Colonic mucosa (tissue), 4 donors: Measurements from ENCODE around the gene AMACR. TPM values are rescaled to one million over a fixed set of nuclear protein-coding genes. Genes with fewer than 3 reads are reported as not detected.

Experiments used
- DNase-seq: peaks from one replicate; pipeline ENCODE4 v3.0.0-alpha.2; 2020
- H3K27ac ChIP-seq: fragments of 200-600 bp; one replicate; pipeline ENCODE4 v1.8.0; 2021
- H3K27me3 ChIP-seq: fragments of 200-600 bp; one replicate; pipeline ENCODE4 v1.8.0; 2021
- H3K36me3 ChIP-seq: fragments of 200-600 bp; one replicate; pipeline ENCODE4 v1.8.0; 2021
- H3K4me1 ChIP-seq: fragments of 200-600 bp; one replicate; pipeline ENCODE4 v1.8.0; 2021; ENCODE audit warnings: mild to moderate bottlenecking
- H3K4me3 ChIP-seq: fragments of 200-600 bp; one replicate; pipeline ENCODE4 v1.8.0; 2021
- H3K9ac ChIP-seq, 2 donors: one replicate each; pipeline ENCODE4 v1.7.0; 2013; ENCODE audit warnings: control low read depth in 2 of 2, low read depth in 2 of 2, low read length in 2 of 2
- H3K9me3 ChIP-seq: fragments of 200-600 bp; one replicate; pipeline ENCODE4 v1.8.0; 2021
- CTCF ChIP-seq: fragments of 200-600 bp; IDR thresholded peaks from one replicate; pipeline ENCODE4 v1.8.0; 2022; ENCODE audit warnings: antibody characterized with exemption, mild to moderate bottlenecking
- intact Hi-C: fragments of 100-400 bp; cut with DNase I; formaldehyde crosslinking; loops from one replicate; pipeline ENCODE4 v1.14.1; 2022
- total RNA-seq, 2 donors: library from RNA; stranded (reverse); fragmentation: NEBNext Ultra II Directional in 1 of 2; extraction: Animal tissue kit (Norgen Biotek cat#: 25700) in 1 of 2; gene quantifications; one replicate each; pipeline ENCODE4 v1.2.1, GENCODE V29; 2021
- donor health status: healthy.
- donor health status: DM: no; HTN: no; CAD: no.
- donor health status: DM: no; HTN: no; CAD: no.

AMACR gene
- total RNA-seq, 2 donors from 2014 or later, result 50.3 to 67.9 TPM

- H3K9me3 ChIP-seq, result no peaks in the 10 kb centered on the region
- H3K4me1 ChIP-seq, result no peaks in the 10 kb centered on the region
- no peak for DNase-seq
- H3K27ac ChIP-seq, result no peak overlapping the region
- no peaks in the 10 kb centered on the region for H3K36me3 ChIP-seq
- intact Hi-C loops, result no loop called here
- no peaks in the 10 kb centered on the region for H3K27me3 ChIP-seq
- no peak overlapping the region for H3K4me3 ChIP-seq
- TF ChIP-seq CTCF, result no peak
- H3K9ac ChIP-seq, result no peak overlapping the region
These were observed 38.1 kb upstream of the AMACR start for GRCh38 chr5:34045996-34046395.

- intact Hi-C loops, result no loop called here
- Histone ChIP-seq H3K4me3 (no peak overlapping the region), H3K9me3 (no peaks in the 10 kb centered on the region), H3K9ac (no peak overlapping the region), H3K4me1 (no peaks in the 10 kb centered on the region), H3K27me3 (no peaks in the 10 kb centered on the region), H3K27ac (no peak overlapping the region), H3K36me3 (no peaks in the 10 kb centered on the region)
- no peak for DNase-seq
- no peak for TF ChIP-seq CTCF
These were observed 37.2 kb upstream of the AMACR start for GRCh38 chr5:34045023-34045422.

GRCh38 chr5:34043099-34043876 is 35.4 kb upstream of the AMACR start, which contains the start of gene C1QTNF3:
C1QTNF3 (minus strand) TSS chr5:34043213; CDS start chr5:34043125, 88 bp downstream.
- DNase-seq, result no peak
- no peak within 1 kb of the TSS for H3K4me3 ChIP-seq
- H3K27me3 ChIP-seq, result no peaks in the 10 kb centered on the region
- H3K9ac ChIP-seq, result no peak within 1 kb of the TSS
- intact Hi-C loops, result no loop called here
- no peaks in the 10 kb centered on the region for H3K9me3 ChIP-seq
- H3K27ac ChIP-seq, result no peak within 1 kb of the TSS
- H3K4me1 ChIP-seq, result no peaks in the 10 kb centered on the region
- H3K36me3 ChIP-seq, result no peaks in the 10 kb centered on the region
- no peak for TF ChIP-seq CTCF

- no peak overlapping the region for H3K27ac ChIP-seq
- H3K36me3 ChIP-seq, result no peaks in the 10 kb centered on the region
- H3K9ac ChIP-seq, result no peak overlapping the region
- H3K4me3 ChIP-seq, result no peak overlapping the region
- intact Hi-C loops, result no loop called here
- TF ChIP-seq CTCF, result no peak
- H3K9me3 ChIP-seq, result no peaks in the 10 kb centered on the region
- H3K27me3 ChIP-seq, result no peaks in the 10 kb centered on the region
- no peaks in the 10 kb centered on the region for H3K4me1 ChIP-seq
- DNase-seq, result no peak
These were observed 34.5 kb upstream of the AMACR start for GRCh38 chr5:34042321-34042720.

GRCh38 chr5:34041247-34041972 is 33.6 kb upstream of the AMACR start:
- no peak for TF ChIP-seq CTCF
- Histone ChIP-seq H3K27me3 (no peaks in the 10 kb centered on the region), H3K27ac (no peak overlapping the region), H3K4me3 (no peak overlapping the region), H3K4me1 (no peaks in the 10 kb centered on the region), H3K36me3 (no peaks in the 10 kb centered on the region), H3K9me3 (no peaks in the 10 kb centered on the region), H3K9ac (no peak overlapping the region)
- intact Hi-C loops, result no loop called here
- DNase-seq, result no peak
